WERI-Rb-1 (cell line): ENCODE measurements around the gene ZNF367.

Experiments
- DNase-seq: peaks from one replicate; pipeline ENCODE4 v3.0.0-alpha.2; 2020
- H3K27ac ChIP-seq: fragments of 250-450 bp; sonication (Bioruptor Pico); 2 replicates; pipeline ENCODE4 v1.5.1; 2020; ENCODE audit warnings: mild to moderate bottlenecking, moderate library complexity
- H3K27me3 ChIP-seq: fragments of 250-450 bp; sonication (Bioruptor Pico); 2 replicates; pipeline ENCODE4 v1.5.1; 2021; ENCODE audit warnings: mild to moderate bottlenecking, low read depth, moderate library complexity; ENCODE audit not compliant: insufficient read depth, severe bottlenecking
- H3K36me3 ChIP-seq: fragments of 250-450 bp; sonication (Bioruptor Pico); 2 replicates; pipeline ENCODE4 v1.5.1; 2020; ENCODE audit warnings: mild to moderate bottlenecking, moderate library complexity
- H3K4me3 ChIP-seq: 2 replicates; pipeline ENCODE4 v1.5.1; 2011; ENCODE audit warnings: low read depth, mild to moderate bottlenecking, control low read depth, low read length
- H3K9me3 ChIP-seq: fragments of 250-450 bp; sonication (Bioruptor Pico); 2 replicates; pipeline ENCODE4 v1.5.1; 2021; ENCODE audit warnings: mild to moderate bottlenecking, moderate library complexity; ENCODE audit not compliant: severe bottlenecking
- TF ChIP-seq, protein P1 (sequence below): IDR thresholded peaks from 2 replicates; pipeline ENCODE4 v1.5.1; 2011; ENCODE audit warnings: low read depth, mild to moderate bottlenecking, control low read depth, inconsistent platforms, low read length

ZNF367 gene

GRCh38 chr9:96382839-96383164, 35.4 kb downstream of the ZNF367 start:
- Histone ChIP-seq H3K27me3 (no peaks in the 10 kb centered on the region), H3K36me3 (peaks cover 35% of the 10 kb centered on the region), H3K27ac (no peak overlapping the region), H3K4me3 (no peak overlapping the region), H3K9me3 (no peaks in the 10 kb centered on the region)
- TF ChIP-seq, protein P1, sequence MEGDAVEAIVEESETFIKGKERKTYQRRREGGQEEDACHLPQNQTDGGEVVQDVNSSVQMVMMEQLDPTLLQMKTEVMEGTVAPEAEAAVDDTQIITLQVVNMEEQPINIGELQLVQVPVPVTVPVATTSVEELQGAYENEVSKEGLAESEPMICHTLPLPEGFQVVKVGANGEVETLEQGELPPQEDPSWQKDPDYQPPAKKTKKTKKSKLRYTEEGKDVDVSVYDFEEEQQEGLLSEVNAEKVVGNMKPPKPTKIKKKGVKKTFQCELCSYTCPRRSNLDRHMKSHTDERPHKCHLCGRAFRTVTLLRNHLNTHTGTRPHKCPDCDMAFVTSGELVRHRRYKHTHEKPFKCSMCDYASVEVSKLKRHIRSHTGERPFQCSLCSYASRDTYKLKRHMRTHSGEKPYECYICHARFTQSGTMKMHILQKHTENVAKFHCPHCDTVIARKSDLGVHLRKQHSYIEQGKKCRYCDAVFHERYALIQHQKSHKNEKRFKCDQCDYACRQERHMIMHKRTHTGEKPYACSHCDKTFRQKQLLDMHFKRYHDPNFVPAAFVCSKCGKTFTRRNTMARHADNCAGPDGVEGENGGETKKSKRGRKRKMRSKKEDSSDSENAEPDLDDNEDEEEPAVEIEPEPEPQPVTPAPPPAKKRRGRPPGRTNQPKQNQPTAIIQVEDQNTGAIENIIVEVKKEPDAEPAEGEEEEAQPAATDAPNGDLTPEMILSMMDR: no peak
- DNase-seq: no peak

DNA sequence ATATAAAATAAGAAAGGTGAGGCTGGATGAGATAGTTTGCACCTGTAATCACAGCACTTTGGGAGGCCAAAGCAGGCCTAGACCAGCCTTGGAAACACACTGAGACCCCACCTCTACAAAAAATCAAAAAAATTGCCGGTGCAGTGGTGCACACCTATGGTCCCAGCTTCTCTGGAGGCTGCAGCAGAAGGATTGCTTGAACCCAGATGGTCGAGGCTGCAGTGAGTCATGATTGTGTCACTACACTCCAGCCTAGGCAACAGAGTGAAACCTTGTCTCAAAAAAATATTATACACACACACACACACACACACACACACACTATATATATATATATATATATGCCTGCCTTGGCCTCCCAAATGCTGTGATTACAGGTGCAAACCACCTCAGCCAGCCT, 36.0 kb downstream of the ZNF367 start:
- H3K27me3 ChIP-seq: no peaks in the 10 kb centered on the region
- no peaks in the 10 kb centered on the region for H3K9me3 ChIP-seq
- H3K36me3 ChIP-seq: peaks cover 29% of the 10 kb centered on the region
- no peak overlapping the region for H3K4me3 ChIP-seq
- H3K27ac ChIP-seq: no peak overlapping the region
- TF ChIP-seq, protein P1: no peak
- DNase-seq: no peak

DNA sequence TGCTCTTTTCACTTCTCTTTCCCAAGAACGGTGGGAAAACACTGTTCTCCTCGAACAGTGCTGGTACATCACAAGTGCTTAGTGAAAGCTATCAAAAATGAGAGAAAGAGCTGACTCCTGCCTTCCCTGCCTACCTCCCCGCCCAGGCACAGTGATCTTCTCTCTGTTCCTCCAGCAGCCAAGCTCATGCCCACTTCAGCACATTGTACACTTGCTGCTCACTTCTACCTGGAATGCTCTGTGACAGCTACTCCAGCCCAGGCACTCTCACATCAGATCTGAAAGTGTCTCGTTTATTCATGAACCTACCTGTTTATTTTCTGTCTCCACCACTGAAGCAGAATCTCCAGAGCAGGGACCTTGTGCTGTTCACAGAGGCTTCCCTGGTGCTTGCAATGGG, 36.5 kb downstream of the ZNF367 start:
- peaks cover 24% of the 10 kb centered on the region for H3K36me3 ChIP-seq
- H3K27me3 ChIP-seq: no peaks in the 10 kb centered on the region
- H3K9me3 ChIP-seq: no peaks in the 10 kb centered on the region
- DNase-seq: no peak
- TF ChIP-seq, protein P1: no peak
- no peak overlapping the region for H3K27ac ChIP-seq
- H3K4me3 ChIP-seq: no peak overlapping the region

- TF ChIP-seq, protein P1: no peak
- Histone ChIP-seq H3K36me3 (peaks cover 18% of the 10 kb centered on the region), H3K27ac (no peak overlapping the region), H3K9me3 (no peaks in the 10 kb centered on the region), H3K4me3 (no peak overlapping the region), H3K27me3 (no peaks in the 10 kb centered on the region)
- no peak for DNase-seq
Measured at GRCh38 chr9:96381125-96381524, 37.0 kb downstream of the ZNF367 start.

DNA sequence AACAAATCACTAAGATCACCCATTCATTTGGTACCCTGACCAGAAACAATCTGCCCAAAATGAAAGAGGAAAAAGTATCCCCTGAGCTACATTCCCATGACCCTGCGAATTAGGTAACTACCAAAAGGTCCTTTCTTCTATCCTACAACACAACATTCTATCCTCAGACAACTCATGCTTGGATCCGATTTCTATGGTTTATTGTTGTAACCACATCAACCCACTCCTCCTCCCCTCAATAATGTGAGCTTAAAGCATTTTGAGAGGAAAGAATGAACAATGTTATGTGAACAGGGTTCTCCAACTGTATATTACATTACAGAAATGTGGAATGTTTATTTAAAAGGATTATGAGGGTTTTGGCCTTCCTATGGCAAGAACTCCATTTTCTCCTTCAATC, 38.7 kb downstream of the ZNF367 start:
- Histone ChIP-seq H3K4me3 (no peak overlapping the region), H3K9me3 (no peaks in the 10 kb centered on the region), H3K36me3 (peaks cover 6% of the 10 kb centered on the region), H3K27ac (no peak overlapping the region), H3K27me3 (no peaks in the 10 kb centered on the region)
- no peak for DNase-seq
- TF ChIP-seq, protein P1: no peak

DNA sequence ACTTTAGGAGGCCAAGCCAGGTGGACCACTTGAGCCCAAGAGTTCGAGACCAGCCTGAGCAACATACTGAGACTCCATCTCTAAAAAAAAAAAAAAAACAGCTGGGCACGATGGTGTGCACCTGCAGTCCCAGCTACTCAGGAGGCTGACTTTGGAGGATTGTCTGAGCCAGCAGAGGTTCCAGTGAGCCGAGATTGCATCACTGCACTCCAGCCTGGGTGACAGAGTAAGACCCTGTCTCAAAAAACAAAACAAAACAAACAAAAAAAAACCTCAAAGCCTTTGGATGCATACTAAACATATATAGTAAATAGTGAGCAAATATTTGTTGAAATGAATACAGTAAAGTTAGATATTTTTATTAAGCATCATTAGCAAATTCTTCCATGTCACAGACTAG, 40.0 kb downstream of the ZNF367 start:
- Histone ChIP-seq H3K36me3 (no peaks in the 10 kb centered on the region), H3K27ac (no peak overlapping the region)

More for the DNA sequence above, 40.0 kb downstream of the ZNF367 start:
- no peak overlapping the region for H3K4me3 ChIP-seq
- TF ChIP-seq, protein P1: no peak
- H3K27me3 ChIP-seq: no peaks in the 10 kb centered on the region
- no peak for DNase-seq
- H3K9me3 ChIP-seq: no peaks in the 10 kb centered on the region
